Smooth muscle cell (in vitro differentiated cells): ENCODE measurements around the gene UBE2Q1. TPM values are rescaled to one million over a fixed set of nuclear protein-coding genes. Genes with fewer than 3 reads are reported as not detected.

Experiments used
- DNase-seq: peaks from one replicate; lab custom pipeline; 2025; ENCODE audit not compliant: unreplicated experiment; lab: John Stamatoyannopoulos, UW
- H2AFZ ChIP-seq: fragments of 200-600 bp; sonication (generic); 2 replicates; pipeline ENCODE4 v1.6.0; 2016; ENCODE audit warnings: antibody characterized with exemption, low read depth, mild to moderate bottlenecking
- H3F3A ChIP-seq: fragments of 200-600 bp; sonication (generic); 2 replicates; pipeline ENCODE4 v1.6.0; 2017; ENCODE audit warnings: antibody characterized with exemption, low read depth
- H3K27ac ChIP-seq: fragments of 200-600 bp; sonication (generic); 2 replicates; pipeline ENCODE4 v1.5.1; 2016; ENCODE audit warnings: low read depth, mild to moderate bottlenecking
- H3K27me3 ChIP-seq: fragments of 200-600 bp; sonication (generic); 2 replicates; pipeline ENCODE4 v1.6.1; 2016; ENCODE audit warnings: low read depth, mild to moderate bottlenecking
- H3K36me3 ChIP-seq: fragments of 200-600 bp; sonication (generic); 2 replicates; pipeline ENCODE4 v1.5.1; 2016; ENCODE audit warnings: low read depth
- H3K4me1 ChIP-seq: fragments of 200-600 bp; sonication (generic); 2 replicates; pipeline ENCODE4 v1.5.1; 2016; ENCODE audit warnings: low read depth
- H3K4me2 ChIP-seq: fragments of 200-600 bp; sonication (generic); 2 replicates; pipeline ENCODE4 v1.6.0; 2016; ENCODE audit warnings: mild to moderate bottlenecking
- H3K4me3 ChIP-seq: fragments of 200-600 bp; sonication (generic); 2 replicates; pipeline ENCODE4 v1.5.1; 2016; ENCODE audit warnings: mild to moderate bottlenecking
- H3K79me2 ChIP-seq: fragments of 200-600 bp; sonication (generic); 2 replicates; pipeline ENCODE4 v1.6.0; 2016; ENCODE audit warnings: low read depth, mild to moderate bottlenecking
- H3K9ac ChIP-seq: fragments of 200-600 bp; sonication (generic); 2 replicates; pipeline ENCODE4 v1.6.0; 2016; ENCODE audit warnings: low read depth
- H3K9me3 ChIP-seq: fragments of 200-600 bp; sonication (generic); replicated peaks from 2 replicates; pipeline ENCODE4 v1.5.1; 2016; ENCODE audit warnings: low read depth
- H4K20me1 ChIP-seq: fragments of 200-600 bp; sonication (generic); 2 replicates; pipeline ENCODE4 v1.6.0; 2016; ENCODE audit warnings: low read depth
- WGBS: methylation state at CpG from one replicate; pipeline ENCODE4 v1.1.7; 2016; ENCODE audit warnings: low lambda C conversion rate; 5-methylcytosine and 5-hydroxymethylcytosine counted together
- polyA plus RNA-seq: library from polyadenylated mRNA; unstranded; fragments of >200 nt; fragmentation: Nextera tagmentation; extraction: Ambion mirVana; gene quantifications from 2 replicates; pipeline ENCODE4 v1.2.1, GENCODE V29; 2016
- total RNA-seq: library from RNA; depleted of rRNA; stranded (reverse); fragments of >200 nt; gene quantifications from 2 replicates; pipeline ENCODE4 v1.2.3, GENCODE V29; 2014
- TF ChIP-seq, protein P1 (sequence below): fragments of 200-600 bp; sonication (generic); IDR thresholded peaks from 2 replicates; pipeline ENCODE4 v1.5.1; 2017; ENCODE audit warnings: borderline replicate concordance, mild to moderate bottlenecking, antibody characterized with exemption; ENCODE audit not compliant: insufficient read depth, poor library complexity, severe bottlenecking

The UBE2Q1 gene
- total and polyA plus RNA-seq, 2 experiments from 2014 or later: 15.1 to 37.9 TPM

DNA sequence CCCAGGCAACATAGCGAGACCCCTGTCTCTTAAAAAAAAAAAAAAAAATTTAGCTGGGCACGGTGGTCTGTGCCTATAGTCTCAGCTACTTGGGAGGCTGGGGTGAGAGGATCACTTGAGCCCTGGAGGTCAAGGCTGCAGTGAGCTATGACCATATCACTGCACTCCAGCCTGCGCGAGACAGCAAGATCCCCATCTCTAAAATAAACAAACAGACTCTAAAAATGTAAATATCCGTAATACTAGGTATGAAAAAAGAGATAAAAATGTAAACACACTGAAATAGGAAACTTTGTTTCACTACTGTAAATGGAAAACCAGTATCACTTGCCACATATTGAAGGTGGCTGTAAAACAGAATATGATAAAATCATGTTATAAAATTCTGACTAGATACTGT is 32.3 kb upstream of the UBE2Q1 start:
- TF ChIP-seq, protein P1, sequence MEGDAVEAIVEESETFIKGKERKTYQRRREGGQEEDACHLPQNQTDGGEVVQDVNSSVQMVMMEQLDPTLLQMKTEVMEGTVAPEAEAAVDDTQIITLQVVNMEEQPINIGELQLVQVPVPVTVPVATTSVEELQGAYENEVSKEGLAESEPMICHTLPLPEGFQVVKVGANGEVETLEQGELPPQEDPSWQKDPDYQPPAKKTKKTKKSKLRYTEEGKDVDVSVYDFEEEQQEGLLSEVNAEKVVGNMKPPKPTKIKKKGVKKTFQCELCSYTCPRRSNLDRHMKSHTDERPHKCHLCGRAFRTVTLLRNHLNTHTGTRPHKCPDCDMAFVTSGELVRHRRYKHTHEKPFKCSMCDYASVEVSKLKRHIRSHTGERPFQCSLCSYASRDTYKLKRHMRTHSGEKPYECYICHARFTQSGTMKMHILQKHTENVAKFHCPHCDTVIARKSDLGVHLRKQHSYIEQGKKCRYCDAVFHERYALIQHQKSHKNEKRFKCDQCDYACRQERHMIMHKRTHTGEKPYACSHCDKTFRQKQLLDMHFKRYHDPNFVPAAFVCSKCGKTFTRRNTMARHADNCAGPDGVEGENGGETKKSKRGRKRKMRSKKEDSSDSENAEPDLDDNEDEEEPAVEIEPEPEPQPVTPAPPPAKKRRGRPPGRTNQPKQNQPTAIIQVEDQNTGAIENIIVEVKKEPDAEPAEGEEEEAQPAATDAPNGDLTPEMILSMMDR: no peak
- 84% methylated on average over 5 of the region's 5 CpGs for WGBS
- no peaks in the 10 kb centered on the region for H3K9me3 ChIP-seq
- H4K20me1 ChIP-seq: peaks cover 49% of the 10 kb centered on the region
- H2AFZ ChIP-seq: no peak overlapping the region
- no peaks in the 10 kb centered on the region for H3K4me1 ChIP-seq
- H3F3A ChIP-seq: no peaks in the 10 kb centered on the region
- H3K79me2 ChIP-seq: peaks cover 7% of the 10 kb centered on the region
- H3K4me2 ChIP-seq: no peak overlapping the region
- H3K4me3 ChIP-seq: no peak overlapping the region
- H3K27me3 ChIP-seq: no peaks in the 10 kb centered on the region
- H3K36me3 ChIP-seq: peaks cover 39% of the 10 kb centered on the region
- no peak overlapping the region for H3K9ac ChIP-seq
- no peak overlapping the region for H3K27ac ChIP-seq
- no peak for DNase-seq

DNA sequence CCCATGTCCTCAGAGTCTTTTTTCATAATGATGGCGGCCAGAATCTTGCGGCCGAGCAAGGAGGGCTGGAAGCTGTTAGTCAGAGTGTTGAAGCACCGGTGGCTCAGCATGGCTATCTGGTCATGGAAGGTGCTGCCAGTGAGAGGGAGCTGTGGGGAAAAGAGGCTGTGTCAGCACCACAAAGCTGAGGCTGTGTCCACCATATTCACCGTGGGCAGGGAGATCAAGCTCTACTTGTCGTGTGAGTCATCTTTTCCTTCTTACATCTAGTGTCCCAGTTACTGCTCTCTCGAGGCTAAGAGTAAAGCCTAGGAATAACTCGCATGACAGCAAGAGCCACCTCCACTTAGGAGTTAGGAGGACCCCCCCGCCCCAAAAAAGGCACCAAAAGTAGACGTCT is 31.3 kb upstream of the UBE2Q1 start:
- Histone ChIP-seq H3K9ac (no peak overlapping the region), H3K4me2 (no peak overlapping the region), H3K79me2 (peaks cover 2% of the 10 kb centered on the region), H2AFZ (no peak overlapping the region), H3F3A (no peaks in the 10 kb centered on the region), H4K20me1 (peaks cover 42% of the 10 kb centered on the region), H3K4me3 (no peak overlapping the region), H3K4me1 (no peaks in the 10 kb centered on the region), H3K36me3 (peaks cover 32% of the 10 kb centered on the region), H3K9me3 (no peaks in the 10 kb centered on the region), H3K27ac (peak overlapping the region; percentile 53), H3K27me3 (no peaks in the 10 kb centered on the region)
- TF ChIP-seq, protein P1: no peak
- WGBS: 53% methylated on average over 10 of the region's 10 CpGs
- DNase-seq: no peak

DNA sequence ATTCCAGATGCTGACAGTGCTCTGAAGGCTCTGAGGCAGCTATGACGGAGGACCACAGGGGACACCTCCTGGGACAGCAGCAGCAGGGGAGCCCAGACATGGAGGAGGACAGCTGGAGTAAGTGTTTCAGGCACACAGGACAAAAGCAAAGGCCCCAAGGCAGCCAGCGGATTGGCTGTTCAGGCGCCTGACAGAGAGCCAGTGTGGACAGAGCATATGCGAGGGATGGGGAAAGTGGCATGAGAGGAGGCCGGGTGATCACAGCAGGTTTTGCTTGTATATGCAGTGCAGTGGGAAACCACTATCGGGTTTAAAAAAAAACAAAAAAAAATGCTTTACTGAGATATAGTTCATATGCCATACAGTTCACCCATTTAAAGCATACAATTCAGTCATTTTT is 28.2 kb upstream of the UBE2Q1 start:
- H3K27me3 ChIP-seq: no peaks in the 10 kb centered on the region
- H3K4me2 ChIP-seq: no peak overlapping the region
- no peak overlapping the region for H2AFZ ChIP-seq
- WGBS: 95% methylated on average over 6 of the region's 6 CpGs
- no peak overlapping the region for H3K9ac ChIP-seq
- H3F3A ChIP-seq: peaks cover 3% of the 10 kb centered on the region
- H4K20me1 ChIP-seq: peaks cover 30% of the 10 kb centered on the region
- H3K4me3 ChIP-seq: no peak overlapping the region
- H3K9me3 ChIP-seq: no peaks in the 10 kb centered on the region
- no peak overlapping the region for H3K27ac ChIP-seq
- no peaks in the 10 kb centered on the region for H3K4me1 ChIP-seq
- TF ChIP-seq, protein P1: no peak
- DNase-seq: no peak
- H3K79me2 ChIP-seq: no peaks in the 10 kb centered on the region
- peaks cover 27% of the 10 kb centered on the region for H3K36me3 ChIP-seq

DNA sequence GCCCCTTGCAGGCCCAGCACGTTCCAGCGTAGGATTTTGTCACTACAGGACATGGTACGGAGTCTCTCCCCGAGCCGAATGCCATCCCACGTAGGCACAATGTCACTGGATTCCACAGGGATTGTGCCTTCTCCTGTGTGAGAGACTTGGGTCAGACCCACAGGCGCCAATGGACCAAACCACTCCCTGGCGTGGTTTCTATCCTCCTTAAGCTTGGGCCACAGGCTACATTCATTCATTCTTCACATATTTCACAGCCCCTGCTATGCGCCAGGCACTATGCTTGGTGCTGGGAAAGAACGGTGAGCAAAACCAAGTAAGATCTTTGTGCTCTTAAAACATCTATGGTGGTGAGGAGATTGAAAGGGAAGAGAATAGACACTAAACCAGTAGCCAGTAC is 27.8 kb upstream of the UBE2Q1 start:
- TF ChIP-seq, protein P1: no peak
- Histone ChIP-seq H4K20me1 (peaks cover 30% of the 10 kb centered on the region), H3K79me2 (no peaks in the 10 kb centered on the region), H3K4me2 (no peak overlapping the region), H3K4me3 (no peak overlapping the region), H3K36me3 (peaks cover 27% of the 10 kb centered on the region), H2AFZ (no peak overlapping the region), H3K4me1 (no peaks in the 10 kb centered on the region), H3K9me3 (no peaks in the 10 kb centered on the region), H3K27ac (no peak overlapping the region), H3K9ac (no peak overlapping the region), H3F3A (peaks cover 3% of the 10 kb centered on the region), H3K27me3 (no peaks in the 10 kb centered on the region)
- DNase-seq: no peak
- 93% methylated on average over 10 of the region's 10 CpGs for WGBS
